Progenitor cell of endocrine pancreas (in vitro differentiated cells): ENCODE data around the gene ENHO. TPM values are rescaled to one million over a fixed set of nuclear protein-coding genes. Genes with fewer than 3 reads are reported as not detected.

Source experiments
- DNase-seq: peaks from one replicate; pipeline ENCODE4 v3.0.0; 2021; ENCODE audit warnings: low spot score; ENCODE audit not compliant: unreplicated experiment
- H3K27ac Mint-ChIP-seq: 2 replicates; pipeline ENCODE4 v1.8.0; 2021; ENCODE audit warnings: mild to moderate bottlenecking, moderate library complexity, mixed read lengths
- H3K27me3 Mint-ChIP-seq: 2 replicates; pipeline ENCODE4 v1.8.0; 2021; ENCODE audit warnings: mixed read lengths
- H3K36me3 Mint-ChIP-seq: 2 replicates; pipeline ENCODE4 v1.8.0; 2022; ENCODE audit warnings: mixed read lengths; ENCODE audit not compliant: insufficient read depth
- H3K4me1 Mint-ChIP-seq: 2 replicates; pipeline ENCODE4 v1.8.0; 2021; ENCODE audit warnings: low read depth, mixed read lengths
- H3K4me3 Mint-ChIP-seq: 2 replicates; pipeline ENCODE4 v1.8.0; 2021; ENCODE audit warnings: low read depth, mild to moderate bottlenecking, moderate library complexity, mixed read lengths
- H3K9me3 Mint-ChIP-seq: 2 replicates; pipeline ENCODE4 v1.8.0; 2021; ENCODE audit warnings: low read depth, mixed read lengths
- total RNA-seq: library from RNA; stranded (reverse); gene quantifications from 2 replicates; pipeline ENCODE4 v1.2.1, GENCODE V29; 2021
- TF ChIP-seq, protein P1 (sequence below): fragments of 200-600 bp; sonication (generic); IDR thresholded peaks from one replicate; pipeline ENCODE4 v1.5.0; 2021; ENCODE audit warnings: antibody characterized with exemption, mild to moderate bottlenecking; ENCODE audit not compliant: unreplicated experiment

The ENHO gene
- total RNA-seq, 1 donor from 2014 or later: 4.0 TPM

DNA sequence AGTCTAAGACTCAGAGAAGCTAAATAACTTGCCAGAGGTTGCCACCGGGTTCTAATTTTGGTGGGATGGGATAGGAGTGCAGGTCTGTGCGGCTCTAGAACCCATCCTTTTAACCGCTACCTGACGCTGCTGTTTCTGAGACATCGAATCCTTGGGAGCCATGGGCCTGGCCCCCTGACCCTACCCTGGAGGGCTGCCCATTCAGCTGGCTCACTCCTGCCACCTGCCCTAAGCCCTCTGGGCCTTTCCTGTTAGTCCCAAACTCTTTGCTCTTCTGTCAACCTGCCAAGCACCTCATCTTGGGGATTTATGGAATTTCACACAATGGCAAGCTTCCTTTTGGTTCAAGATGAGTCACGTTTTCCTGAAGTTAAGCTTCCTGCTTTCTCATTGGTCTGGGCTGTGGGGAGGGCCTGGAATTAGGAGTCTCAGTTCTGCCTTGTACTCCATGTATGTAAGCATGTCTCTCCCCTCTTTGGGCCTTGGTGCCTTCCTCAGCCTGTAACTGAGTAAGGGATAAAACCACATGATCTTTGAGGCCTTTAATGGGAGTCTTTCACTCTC, 26.6 kb downstream of the ENHO start:
- no peak for DNase-seq
- H3K9me3 Mint-ChIP-seq: no peaks in the 10 kb centered on the region
- peaks cover 41% of the 10 kb centered on the region for H3K27me3 Mint-ChIP-seq
- no peaks in the 10 kb centered on the region for H3K36me3 Mint-ChIP-seq
- no peak overlapping the region for H3K4me3 Mint-ChIP-seq
- H3K27ac Mint-ChIP-seq: no peak overlapping the region
- TF ChIP-seq, protein P1, sequence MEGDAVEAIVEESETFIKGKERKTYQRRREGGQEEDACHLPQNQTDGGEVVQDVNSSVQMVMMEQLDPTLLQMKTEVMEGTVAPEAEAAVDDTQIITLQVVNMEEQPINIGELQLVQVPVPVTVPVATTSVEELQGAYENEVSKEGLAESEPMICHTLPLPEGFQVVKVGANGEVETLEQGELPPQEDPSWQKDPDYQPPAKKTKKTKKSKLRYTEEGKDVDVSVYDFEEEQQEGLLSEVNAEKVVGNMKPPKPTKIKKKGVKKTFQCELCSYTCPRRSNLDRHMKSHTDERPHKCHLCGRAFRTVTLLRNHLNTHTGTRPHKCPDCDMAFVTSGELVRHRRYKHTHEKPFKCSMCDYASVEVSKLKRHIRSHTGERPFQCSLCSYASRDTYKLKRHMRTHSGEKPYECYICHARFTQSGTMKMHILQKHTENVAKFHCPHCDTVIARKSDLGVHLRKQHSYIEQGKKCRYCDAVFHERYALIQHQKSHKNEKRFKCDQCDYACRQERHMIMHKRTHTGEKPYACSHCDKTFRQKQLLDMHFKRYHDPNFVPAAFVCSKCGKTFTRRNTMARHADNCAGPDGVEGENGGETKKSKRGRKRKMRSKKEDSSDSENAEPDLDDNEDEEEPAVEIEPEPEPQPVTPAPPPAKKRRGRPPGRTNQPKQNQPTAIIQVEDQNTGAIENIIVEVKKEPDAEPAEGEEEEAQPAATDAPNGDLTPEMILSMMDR: no peak
- no peaks in the 10 kb centered on the region for H3K4me1 Mint-ChIP-seq

DNA sequence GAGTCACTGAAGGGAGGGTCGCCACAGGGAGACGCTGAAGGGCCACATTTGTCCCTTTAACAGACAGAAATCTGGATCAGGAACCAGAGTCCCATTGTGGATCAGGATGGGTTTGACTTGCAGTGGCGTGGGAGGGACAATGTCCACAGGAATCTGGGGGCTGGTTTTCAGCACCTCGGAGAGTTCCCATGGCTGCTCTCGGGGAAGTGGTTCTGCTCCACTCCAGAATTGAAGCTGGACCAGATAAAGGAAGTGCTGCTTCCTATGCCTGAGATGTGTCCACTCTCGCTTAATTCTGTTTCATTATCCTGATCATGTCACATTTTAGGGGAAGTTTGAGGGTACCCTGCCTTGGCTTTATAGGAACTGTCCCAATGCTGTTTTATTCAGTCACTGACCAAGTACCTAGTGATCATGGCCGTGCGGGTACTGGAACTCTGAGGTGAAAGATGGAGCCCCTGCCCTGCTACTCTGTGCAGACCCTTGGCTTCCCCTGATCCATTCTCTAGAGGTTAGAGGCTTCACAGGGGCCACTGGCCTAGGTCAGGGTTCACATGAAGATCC, 28.7 kb downstream of the ENHO start:
- H3K27ac Mint-ChIP-seq: no peak overlapping the region
- no peaks in the 10 kb centered on the region for H3K36me3 Mint-ChIP-seq
- peaks cover 29% of the 10 kb centered on the region for H3K27me3 Mint-ChIP-seq
- H3K4me3 Mint-ChIP-seq: no peak overlapping the region
- no peaks in the 10 kb centered on the region for H3K4me1 Mint-ChIP-seq
- H3K9me3 Mint-ChIP-seq: no peaks in the 10 kb centered on the region
- peak; percentile 53 for DNase-seq
- TF ChIP-seq, protein P1: no peak

DNA sequence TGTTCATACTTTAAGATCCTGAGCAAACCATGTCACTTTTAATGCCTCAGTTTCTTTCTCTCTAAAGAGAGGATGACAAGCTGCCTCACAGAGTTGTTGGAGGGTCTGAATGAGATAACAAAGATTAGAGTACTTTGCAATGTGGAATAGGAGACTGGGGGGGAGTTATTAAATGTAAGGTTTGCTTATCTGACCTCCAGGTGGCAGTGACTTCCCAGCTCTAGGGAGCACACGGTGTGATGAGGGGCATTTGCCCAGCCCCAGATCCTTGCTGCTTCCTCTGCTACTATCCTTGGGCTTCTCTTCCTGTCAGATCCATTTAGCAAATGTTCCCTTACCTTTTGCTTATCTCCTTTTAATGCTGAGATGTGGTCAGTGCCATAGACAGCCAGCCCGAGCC, 30.7 kb downstream of the ENHO start:
- peaks cover 29% of the 10 kb centered on the region for H3K27me3 Mint-ChIP-seq
- H3K36me3 Mint-ChIP-seq: no peaks in the 10 kb centered on the region
- no peaks in the 10 kb centered on the region for H3K4me1 Mint-ChIP-seq
- H3K27ac Mint-ChIP-seq: no peak overlapping the region
- H3K4me3 Mint-ChIP-seq: no peak overlapping the region
- TF ChIP-seq, protein P1: no peak
- no peak for DNase-seq
- H3K9me3 Mint-ChIP-seq: no peaks in the 10 kb centered on the region

DNA sequence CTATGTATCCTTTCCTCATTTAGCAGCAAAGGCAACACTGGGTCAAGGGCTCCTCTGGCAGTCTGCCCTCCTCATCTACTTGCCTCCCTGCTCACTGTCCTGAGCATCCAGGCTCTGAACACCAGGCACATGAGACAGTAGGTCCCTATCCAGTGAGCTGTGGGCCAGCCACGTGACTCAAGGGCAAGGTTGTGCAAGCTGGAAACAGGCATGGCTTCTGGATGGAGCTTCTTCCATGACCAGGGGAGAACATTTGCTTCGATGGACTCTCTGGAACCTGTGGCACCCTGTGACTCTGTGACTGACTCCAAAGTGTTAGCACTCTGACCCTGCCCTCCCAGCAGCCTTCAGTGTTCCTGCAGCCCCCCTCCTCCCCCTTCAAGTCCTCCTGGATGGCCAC, 31.2 kb downstream of the ENHO start:
- Mint-ChIP-seq H3K9me3 (no peaks in the 10 kb centered on the region), H3K4me3 (no peak overlapping the region), H3K27me3 (peaks cover 29% of the 10 kb centered on the region), H3K27ac (no peak overlapping the region), H3K4me1 (no peaks in the 10 kb centered on the region), H3K36me3 (no peaks in the 10 kb centered on the region)
- no peak for DNase-seq
- TF ChIP-seq, protein P1: no peak

DNA sequence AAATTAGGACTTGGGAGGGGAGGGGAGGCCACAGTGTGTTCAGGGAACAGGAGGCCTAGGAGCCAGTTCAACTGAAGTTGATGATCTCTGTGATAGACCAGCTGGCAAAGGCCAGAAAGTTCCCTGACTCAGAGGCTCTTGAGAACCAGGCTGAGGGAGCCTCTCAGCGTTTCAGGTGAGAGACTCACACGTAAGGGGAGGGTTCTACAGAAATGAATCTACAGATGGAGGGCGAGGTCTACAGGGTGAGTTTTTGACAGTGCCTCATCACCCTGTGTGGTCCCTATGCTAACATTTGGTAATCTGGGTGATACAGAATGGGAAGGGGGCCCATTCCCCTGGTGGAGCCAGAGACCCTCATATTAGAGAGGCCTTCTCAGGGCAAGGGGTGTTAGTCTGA, 32.0 kb downstream of the ENHO start:
- Mint-ChIP-seq H3K9me3 (no peaks in the 10 kb centered on the region), H3K27ac (no peak overlapping the region), H3K4me1 (no peaks in the 10 kb centered on the region), H3K4me3 (no peak overlapping the region), H3K36me3 (no peaks in the 10 kb centered on the region), H3K27me3 (peaks cover 29% of the 10 kb centered on the region)
- DNase-seq: no peak
- TF ChIP-seq, protein P1: no peak
